D721Med (cell line): Measurements from ENCODE around the gene GPR17.

Experiments used
- DNase-seq: peaks from one replicate; pipeline ENCODE4 v3.0.0; 2011; ENCODE audit warnings: low spot score; ENCODE audit not compliant: insufficient read length
- FAIRE-seq: peaks from 2 replicates; lab custom pipeline; 2011; peaks lifted over from hg19 to GRCh38; lab: Jason Lieb, UNC
- TF ChIP-seq, protein P1 (sequence below): IDR thresholded peaks from 2 replicates; pipeline ENCODE4 v1.5.1; 2012; ENCODE audit warnings: mild to moderate bottlenecking, control low read depth; ENCODE audit not compliant: insufficient read depth; ENCODE audit errors: missing control alignments

Gene GPR17

DNA sequence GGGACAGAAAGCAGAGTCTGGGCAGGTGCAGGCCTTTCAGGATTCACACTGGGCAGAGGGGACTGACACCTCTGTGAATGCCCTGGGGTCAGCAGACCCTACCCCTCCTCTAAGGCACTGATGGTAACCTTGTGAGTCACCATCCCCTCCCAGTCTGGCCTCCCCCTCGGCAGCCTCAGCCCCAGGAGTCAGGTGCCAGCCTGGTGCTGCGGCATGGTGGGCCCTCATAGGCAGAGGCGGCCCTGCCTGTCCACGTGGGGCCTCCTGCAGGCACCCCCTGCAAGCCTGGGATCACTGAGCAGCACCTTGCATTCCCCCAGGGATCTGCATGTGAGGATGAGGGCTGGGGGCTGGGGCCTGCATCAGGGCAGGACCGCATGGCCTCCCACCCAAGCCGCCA lies 4.8 kb upstream of the GPR17 start:
- FAIRE-seq (no peak), DNase-seq (no peak)
- TF ChIP-seq, protein P1, sequence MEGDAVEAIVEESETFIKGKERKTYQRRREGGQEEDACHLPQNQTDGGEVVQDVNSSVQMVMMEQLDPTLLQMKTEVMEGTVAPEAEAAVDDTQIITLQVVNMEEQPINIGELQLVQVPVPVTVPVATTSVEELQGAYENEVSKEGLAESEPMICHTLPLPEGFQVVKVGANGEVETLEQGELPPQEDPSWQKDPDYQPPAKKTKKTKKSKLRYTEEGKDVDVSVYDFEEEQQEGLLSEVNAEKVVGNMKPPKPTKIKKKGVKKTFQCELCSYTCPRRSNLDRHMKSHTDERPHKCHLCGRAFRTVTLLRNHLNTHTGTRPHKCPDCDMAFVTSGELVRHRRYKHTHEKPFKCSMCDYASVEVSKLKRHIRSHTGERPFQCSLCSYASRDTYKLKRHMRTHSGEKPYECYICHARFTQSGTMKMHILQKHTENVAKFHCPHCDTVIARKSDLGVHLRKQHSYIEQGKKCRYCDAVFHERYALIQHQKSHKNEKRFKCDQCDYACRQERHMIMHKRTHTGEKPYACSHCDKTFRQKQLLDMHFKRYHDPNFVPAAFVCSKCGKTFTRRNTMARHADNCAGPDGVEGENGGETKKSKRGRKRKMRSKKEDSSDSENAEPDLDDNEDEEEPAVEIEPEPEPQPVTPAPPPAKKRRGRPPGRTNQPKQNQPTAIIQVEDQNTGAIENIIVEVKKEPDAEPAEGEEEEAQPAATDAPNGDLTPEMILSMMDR: no peak

DNA sequence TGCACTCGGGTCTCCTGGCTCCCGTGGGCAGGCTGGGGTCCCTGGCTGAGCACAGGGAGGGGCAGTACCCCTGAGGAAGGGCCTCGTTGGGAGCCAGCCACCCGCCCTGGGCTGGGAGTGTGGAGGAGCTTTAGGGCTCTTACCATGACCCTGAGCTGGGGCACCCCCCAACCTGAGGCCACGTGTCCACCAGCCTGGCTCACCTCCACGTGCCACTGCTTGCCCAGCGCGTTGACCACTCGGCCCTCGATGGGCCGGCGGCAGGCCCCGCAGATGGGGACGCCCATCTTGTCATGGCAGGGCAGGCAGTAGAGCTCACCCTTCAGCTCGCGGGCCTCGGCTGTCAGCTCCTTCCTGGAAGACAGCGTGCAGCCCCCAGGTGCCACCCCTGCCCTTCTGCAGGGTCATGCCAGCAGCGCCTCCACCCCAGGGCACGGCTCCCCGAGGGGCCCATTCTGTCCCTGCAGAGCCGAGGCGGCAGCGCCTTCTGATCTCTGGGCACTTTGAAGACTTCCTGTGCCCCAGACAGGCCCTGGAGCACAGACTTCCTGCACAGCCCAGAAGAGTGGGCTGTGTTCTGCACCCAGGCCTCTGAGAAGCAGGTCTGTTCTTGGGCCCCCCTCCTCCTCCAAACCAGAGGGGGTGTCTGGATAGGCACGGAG lies 4.0 kb upstream of the GPR17 start:
- FAIRE-seq (no peak), DNase-seq (no peak)
- TF ChIP-seq, protein P1: no peak

DNA sequence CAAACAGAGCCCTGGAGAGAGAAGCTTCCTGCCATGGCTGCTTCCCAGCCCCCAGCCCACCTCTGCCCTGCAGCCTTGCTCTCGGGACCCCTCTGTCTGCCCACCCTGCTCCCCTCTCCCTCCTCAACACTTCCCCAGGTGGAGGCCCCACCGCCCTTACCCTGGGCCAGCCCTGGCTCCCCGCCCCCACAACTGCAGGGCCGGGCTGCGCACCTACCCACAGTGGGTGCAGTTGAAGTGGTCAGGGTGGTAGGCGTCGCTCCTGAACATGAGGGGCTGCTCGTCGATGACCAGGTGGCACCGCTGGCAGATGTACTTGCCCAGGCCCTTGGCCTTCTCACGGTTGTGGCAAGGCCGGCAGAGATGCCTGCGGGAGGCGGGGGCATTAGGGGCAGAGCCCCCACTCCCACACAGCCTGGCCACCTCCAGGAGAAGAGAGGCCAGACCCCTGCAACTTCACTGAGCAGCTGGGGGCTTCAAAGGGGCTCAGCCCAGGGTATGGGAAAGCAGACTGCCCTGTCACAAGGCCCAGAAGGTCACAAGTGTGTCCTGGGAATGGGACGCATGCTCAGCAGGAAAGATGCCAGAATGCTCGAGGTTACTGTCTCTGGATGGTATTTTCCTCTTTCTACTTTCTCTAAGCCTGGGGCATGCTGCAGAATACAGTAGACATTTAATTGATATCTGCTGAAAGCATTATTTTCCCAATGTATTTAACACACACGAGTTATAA lies 3.1 kb upstream of the GPR17 start:
- DNase-seq (no peak), FAIRE-seq (no peak)
- TF ChIP-seq, protein P1: no peak

DNA sequence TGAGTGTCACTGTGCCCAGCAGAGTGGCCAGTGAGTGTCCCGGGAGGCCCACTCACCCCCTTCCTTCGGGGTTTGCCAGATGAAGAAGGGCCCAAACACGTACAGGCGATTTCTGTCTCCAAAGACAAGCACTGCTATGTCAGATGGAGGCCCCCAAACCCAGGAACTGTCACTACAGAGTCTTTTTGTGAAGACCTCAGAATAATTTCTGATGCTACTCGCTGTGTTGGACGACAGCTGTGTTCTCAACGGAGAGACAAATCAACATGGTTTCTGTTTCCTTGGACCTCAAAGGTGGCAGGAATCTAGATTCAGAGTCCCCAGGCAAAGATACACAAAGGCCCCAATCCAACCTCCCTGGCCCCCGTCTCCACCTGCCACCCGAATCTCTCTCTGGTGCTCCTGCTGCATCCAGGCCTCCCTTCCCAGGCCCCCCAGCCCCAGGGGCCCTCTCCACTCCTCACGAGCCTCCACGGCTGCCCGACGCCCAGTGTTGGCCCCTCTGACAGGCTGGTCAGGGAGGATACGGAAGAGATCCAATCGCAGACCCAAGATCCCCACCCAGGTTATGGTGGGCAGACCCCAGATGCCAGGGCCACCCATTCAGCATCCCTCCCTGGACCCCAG lies 2.4 kb upstream of the GPR17 start:
- FAIRE-seq (no peak), DNase-seq (no peak)
- TF ChIP-seq, protein P1: no peak

DNA sequence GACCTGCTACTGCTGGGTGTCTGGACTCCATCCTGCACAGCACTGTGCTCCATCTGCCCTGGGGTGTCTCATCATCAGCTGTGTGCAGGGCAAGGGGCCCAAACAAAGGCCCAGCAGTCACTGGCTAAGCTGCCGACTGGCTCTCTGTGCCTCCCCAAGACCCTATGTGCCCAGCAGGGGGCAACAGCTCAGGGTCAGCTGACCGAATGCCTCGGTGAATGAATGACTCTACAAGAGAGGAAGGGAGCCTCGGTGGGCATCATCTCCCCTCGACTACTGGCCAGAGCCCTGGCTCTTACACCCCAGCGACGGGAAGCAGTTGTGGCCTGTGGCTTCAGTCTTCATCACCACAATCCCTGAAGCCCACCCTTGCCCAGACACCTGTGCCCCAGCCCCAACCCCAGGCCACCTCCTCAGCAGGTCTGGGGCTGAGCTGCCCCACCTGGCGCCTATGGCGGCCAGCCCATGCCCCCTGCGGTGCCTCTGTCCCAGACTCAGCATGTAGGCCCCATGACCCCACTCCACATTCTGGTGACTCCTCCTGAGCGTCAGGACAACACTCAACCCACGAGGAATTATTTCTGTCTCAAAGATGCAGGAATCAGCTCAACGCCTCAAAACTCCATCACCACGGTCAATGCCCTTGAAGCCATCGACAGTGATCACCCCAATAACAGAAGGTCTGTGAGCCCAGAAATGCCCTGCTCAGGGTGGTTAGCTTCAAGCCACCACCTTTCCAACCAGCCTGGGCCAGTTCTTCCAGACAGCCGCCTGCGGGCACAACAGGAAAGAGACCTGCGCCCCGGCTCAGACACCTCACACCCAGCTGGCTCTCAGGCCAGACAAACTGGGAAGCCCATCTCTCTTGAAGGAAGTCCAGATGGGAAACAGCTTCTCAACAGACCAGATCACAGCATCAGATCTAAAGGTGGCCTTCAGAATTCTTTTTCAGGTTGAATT lies 1.6 kb upstream of the GPR17 start:
- TF ChIP-seq, protein P1: no peak
- FAIRE-seq: no peak
- no peak for DNase-seq

DNA sequence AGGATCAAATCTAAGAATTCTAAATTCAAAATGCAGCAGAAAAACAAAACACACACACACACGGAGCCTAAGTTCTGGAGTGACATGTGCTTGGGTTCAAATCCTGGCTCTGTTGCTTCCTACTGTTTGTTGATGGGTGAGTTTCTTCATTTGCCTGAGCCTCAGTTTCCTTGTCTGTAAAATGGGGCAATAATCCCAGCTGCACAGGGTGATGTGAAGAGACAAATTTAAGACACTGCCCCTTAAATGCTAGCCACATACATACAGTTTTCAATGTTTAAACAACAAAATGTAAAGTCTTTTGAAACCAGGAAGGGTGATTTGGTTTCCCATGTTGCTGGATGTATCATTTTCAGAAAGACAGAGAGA lies 943 bp upstream of the GPR17 start:
- DNase-seq (no peak), FAIRE-seq (no peak)
- TF ChIP-seq, protein P1: no peak
